Middle frontal gyrus (tissue), 1 donor: ENCODE data around the gene MAP7.
A peak's percentile ranks its signal among the peaks of the same experiment; 100 is the strongest.

Source experiments
- DNase-seq: peaks from one replicate; pipeline ENCODE4 v3.0.0-alpha.2; 2015; ENCODE audit warnings: low spot score; ENCODE audit errors: extremely low spot score

Gene MAP7

DNA sequence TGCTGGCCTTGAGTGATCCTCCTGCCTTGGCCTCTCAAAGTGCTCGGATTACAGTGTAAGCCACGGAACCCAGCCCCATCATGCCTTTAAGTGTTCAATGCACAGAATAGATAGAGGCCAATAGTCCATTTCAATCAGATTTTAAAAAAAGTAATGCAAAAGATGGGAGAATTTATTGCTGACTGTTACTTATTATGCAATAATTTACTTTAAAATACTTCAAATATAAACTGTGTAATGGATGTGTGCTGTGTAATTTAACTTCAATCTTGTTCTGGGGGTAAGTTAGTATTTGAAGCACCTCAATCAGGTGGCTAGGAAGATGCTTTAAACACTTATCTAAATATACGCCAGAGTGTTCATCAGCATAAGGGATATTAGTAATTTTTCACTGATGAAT, 208.9 kb downstream of the MAP7 start:
- DNase-seq, result no peak

- no peak for DNase-seq
Observed at GRCh38 chr6:136338486-136338885, 211.7 kb downstream of the MAP7 start.

GRCh38 chr6:136337606-136338005, 212.6 kb downstream of the MAP7 start:
- DNase-seq, result no peak

- DNase-seq, result no peak
Observed at GRCh38 chr6:136337121-136337520, 213.1 kb downstream of the MAP7 start.

DNA sequence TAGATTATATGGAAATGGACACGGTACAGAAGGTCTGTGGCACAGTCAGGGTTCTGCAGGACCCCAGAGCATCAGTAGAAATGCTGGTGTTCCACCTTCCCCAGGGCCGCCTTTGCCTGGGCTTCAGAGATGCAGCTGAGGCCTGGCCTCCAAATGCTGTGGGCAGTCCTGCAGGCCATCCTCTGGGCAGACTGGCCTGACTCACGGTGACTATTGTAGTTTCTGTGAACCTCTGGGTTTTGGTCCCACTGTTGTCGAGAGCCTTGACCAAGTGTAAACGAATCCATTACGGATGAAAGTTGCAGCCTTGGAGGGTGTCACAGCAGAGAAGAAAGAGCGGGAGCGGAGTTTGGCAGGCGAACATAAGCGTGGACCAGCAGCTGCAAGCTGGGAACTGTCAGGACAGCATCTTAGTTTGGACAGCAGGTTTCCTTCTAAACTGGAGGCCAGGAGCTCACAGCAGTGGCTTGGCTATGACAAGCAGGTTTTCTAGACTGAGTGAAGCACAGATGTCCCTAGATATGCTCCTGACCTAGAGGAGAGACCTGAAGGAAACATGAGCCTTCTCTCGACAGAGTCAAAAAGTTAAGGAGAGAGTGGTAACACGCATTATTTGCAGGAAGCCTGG, 214.4 kb downstream of the MAP7 start:
- DNase-seq, result no peak

GRCh38 chr6:136334853-136335252, 215.4 kb downstream of the MAP7 start:
- DNase-seq, result no peak

DNA sequence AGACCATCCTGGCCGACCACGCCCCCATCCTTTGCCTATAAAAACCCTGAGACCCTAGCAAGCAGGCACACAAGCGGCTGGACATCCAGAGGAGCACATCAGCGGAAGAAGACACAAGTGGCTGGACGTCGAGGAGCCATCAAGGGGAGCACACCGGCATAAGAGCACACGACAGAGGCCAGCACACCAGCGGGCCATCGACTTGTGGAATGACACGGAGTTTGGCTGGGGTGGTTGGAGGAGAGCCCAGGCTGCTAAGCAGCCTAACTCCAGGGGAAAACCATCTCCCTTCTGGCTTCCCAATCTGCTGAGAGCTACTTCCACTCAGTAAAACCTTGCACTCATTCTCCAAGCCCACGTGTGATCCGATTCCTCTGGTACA, 215.8 kb downstream of the MAP7 start:
- DNase-seq, result no peak

DNA sequence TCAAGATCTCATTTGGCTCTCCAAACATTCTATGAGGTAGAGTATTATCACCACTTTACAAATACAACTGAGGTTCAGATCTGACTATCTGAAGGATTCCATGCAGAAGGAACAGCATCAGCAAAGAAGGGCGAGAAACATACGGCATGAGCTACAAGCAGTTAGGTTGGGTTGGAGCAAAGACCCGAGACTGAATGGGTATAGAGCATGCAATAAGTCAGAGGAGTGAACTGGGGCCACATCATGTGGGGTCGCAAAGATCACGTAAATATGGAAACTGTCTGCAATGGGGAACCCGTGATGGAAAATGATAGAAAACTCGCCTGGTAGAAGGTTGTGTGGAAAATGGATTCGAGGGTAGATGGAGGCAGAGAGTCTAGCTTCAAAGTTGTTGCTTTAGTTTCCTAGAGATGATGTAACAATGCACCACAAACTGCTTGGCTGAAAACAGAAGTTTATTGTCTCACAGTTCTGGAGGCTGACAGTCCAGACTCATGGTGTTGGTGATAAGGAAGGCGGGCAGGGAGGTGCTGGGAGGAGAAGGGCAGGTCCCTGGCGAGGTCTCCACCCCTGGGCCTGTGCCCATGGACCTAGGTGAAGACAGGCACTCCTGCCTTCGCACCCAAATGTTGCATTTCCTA, 216.3 kb downstream of the MAP7 start:
- no peak for DNase-seq

DNA sequence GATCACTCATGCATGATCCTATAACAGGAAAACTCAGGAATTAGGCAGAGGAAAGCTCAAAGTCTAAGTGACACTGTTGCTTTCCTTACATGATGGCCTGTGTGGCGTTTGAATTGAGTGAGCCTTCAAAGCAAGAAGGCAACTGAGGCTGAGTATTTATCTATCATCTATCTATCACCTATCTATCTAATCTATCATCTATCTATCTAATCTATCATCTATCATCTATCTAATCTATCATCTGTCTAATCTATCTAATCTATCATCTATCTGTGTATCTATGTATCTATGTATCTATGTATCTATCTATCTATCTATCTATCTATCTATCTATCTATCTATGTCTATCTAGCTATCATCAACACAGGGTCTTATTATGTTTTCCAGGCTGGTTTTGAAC, 218.8 kb downstream of the MAP7 start:
- no peak for DNase-seq

GRCh38 chr6:136330634-136331033, 219.6 kb downstream of the MAP7 start:
- no peak for DNase-seq

- DNase-seq, result no peak
Observed at GRCh38 chr6:136326038-136326553, 224.1 kb downstream of the MAP7 start.

DNA sequence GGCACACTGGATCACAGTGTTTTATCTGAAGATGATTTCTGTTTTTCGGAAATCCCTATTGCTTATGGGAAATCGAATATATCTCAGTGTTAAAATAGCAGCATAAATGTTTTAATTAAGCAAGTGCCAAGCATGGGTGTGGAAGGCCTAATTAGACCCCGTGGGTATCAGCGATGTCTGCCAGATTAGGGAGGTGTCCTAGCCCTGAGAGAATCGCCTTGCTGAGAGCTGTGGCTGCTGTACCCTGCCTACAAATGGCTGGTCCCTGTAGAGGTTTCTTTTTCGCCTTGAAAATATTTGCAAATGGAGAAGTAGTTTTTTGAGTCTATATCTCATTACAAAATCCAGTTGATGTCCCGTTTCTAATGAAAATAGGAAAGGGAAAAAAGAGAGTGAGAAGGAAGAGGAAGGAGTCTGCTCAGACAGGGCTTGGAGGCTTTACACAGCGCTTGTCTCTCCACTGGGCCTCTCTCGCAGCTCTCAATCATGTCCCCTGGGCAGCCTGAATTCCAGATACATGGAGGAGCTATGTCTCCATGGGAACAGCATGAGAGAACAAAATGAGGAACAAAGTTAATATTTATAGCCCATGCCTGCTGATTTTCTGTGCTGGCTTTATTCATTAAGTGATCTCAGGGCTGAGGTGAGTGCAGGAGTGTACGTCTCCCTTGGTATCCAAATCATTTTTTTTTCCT, 225.4 kb downstream of the MAP7 start:
- DNase-seq, result no peak

DNA sequence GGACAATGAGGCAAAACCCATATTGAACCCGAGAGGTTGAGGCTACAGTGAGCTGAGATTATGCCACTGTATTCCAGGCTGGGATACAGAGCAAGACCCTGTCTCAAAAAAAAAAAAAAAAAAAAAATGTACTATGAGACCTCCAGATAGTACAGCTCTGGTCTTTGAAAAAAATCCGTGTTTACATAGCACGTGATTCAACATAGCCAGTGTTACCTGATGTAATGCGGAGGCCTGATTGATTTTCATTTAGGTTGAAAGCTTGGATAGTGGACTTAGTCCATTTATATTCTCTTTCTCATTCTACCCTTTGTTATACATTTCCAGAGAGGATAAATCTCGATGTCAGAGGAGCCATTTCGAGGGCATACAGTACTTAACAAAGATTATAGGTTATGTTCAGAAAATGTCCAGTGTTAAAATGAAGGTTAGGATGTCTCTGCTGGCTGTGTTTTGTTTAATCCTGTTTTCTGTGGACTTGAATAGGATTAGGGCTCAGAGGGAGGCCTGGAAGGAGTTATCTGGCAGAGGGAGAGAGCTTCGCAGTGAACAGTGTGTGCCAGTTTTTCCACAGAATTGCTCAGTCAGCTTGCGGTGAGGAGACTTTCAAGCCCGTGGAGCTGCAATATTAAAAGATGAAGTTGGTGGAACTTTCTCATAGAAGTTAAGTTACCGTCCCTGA, 226.7 kb downstream of the MAP7 start:
- no peak for DNase-seq

DNA sequence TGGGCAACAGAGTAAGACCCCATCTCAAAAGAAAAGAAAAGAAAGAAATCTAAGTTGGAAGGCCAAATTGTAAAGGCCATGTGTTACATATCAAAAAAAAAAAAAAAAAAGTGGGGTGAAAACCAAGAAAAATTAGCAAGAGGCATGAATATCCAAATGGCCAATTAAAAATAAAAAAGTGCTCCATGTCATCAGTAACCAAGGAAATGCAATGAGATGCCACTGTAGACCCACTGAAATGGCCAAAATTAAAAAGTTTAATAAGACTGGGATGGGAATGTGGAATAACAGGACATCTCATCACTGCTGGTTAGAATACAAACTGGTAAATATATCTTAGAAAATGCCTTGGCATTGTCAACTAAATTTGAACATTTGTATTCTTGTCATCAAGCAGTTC, 230.5 kb downstream of the MAP7 start:
- no peak for DNase-seq

DNA sequence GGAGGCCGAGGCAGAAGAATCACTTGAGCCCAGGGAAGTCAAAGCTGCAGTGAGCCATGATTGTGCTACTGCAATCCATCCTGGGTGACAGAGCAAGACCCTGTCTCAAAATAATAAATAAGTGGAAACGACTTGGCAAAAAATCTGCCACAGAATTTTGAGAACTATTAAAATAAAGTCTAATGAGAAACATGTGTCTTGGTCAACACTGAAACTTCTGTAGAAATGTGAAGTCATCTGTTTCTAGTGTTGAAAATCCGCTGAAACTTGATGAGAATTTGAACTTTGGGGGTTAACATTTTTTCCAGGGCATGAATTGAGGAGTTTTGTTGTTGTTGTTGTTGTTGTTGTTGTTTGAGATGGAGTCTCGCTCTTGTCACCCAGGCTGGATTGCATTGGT, 231.5 kb downstream of the MAP7 start:
- no peak for DNase-seq

DNA sequence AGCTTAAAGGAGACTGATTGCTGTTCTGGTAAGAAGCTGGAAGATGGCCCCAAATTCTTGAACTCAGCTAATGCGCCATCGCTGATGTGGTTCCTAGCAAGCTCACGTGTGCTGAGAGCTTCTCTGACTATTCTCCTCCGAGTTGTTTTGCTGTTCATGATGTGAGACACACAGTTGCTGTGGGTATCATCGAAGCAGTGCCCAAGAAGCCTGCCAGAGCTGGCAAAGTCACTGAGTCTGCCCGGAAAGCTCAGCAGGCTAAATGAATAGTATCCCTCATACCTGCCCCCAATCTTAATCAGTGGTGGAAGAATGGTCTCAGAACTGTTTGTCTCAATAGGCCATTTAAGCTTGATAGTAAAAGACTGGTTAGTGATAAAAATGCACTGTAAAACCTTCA, 232.3 kb downstream of the MAP7 start:
- no peak for DNase-seq

DNA sequence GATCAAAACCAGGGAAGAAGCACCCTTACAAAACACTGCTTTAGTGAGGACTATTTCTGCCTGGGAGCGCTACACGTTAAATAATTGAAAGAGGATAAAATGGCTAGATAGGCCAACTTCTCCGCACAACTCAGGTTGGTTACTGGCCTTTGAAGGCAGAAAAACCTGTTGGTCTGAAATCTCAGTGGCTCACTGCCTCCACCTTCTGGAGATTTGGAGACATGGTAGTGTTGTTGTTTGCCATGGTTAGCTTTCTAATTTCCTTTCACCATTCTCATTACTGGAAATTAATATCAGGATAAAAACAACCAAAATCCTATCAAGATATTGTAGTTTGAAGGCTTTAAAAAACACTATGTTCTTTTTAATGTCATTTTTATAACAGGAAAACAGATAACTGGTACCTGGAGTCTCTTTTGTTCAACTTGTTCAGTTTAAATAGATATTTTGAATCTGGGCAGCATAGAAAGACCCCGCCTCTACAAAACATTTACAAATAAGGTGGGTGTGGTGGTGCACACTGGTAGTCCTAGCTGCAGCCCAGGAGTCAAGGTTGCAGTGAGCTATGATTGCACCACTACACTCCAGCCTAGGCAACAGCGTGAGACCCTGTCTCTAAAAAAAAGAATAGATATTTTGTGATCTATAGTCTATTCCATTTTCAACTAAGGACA, 233.1 kb downstream of the MAP7 start:
- peak; percentile 54 for DNase-seq

- no peak for DNase-seq
Observed at GRCh38 chr6:136315594-136315993, 234.6 kb downstream of the MAP7 start.

DNA sequence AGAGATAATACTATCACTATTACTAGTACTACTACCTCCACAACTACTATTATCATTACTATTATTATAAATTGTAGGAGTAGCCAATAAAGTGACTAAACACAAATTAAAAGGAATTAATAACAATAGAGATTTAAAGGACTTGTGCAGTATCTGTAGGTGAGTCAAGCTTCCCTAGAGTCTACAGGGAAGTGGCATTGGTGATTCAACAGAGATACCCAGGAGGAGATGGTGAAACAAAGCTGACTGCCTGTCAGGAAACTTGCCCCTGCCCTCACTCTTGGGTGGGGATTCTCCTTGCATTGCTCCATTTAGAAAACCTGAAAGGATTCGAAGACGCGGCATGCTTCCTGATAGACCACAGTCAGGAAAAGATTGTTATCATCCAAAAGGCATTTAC, 237.2 kb downstream of the MAP7 start:
- no peak for DNase-seq

DNA sequence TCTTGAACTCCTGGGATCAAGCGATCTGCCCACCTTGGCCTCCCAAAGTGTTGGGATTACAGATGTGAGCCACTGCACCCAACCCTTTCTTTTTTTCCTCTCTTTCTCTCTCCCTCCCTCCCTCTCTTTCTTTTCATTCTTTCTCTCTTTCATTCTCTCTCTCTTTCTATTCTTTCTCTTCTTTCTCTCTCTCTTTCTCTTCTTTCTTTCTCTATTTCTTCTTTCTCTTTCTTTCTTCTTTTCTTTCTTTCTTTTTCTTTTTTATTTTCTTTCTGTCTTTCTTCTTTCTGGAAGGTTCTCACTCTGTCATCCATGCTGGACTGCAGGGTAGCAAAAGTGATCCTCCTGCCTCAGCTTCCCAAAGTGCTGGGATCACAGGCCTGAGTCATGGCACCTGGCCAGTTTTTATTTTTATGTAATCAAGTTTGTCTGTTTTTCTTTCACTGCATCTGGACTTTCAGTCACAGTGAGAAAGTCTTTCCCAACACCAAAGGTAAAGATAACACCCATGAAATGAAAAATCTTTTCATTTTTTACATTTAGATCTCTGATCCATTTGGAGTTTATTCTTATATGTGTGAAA, 240.4 kb downstream of the MAP7 start:
- no peak for DNase-seq

- no peak for DNase-seq
Observed at GRCh38 chr6:136309171-136309570, 241.1 kb downstream of the MAP7 start.
